Measurements from ENCODE around the gene KDM1B. TPM values are rescaled to one million over a fixed set of nuclear protein-coding genes. Genes with fewer than 3 reads are reported as not detected.

Gene KDM1B
- total and polyA plus RNA-seq, 2 donors (not counting 1 experiment from before 2014, with no cell fraction given), result 12.0 to 26.1 TPM

DNA sequence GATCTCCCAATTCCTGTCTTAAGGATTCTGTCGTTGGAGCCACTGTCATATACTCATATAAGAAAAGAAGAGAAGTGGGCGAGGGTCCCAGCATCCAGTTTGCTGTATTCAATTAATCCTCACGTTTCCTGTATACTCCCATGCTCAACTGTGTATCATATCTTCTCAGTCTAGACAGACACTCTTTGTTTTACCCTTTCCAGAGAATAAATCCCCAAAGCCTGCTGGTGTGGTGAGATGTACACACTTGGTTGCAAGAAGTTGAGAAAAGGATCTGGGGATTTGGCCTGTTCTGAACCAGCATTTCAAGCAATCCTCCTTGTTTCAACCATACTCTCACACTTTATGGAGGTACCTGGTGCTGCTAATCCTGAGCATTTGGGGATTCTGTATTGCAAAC is 3.4 kb upstream of the KDM1B start:
- Histone ChIP-seq H3K9me3 (ENCODE audit: control insufficient read depth, insufficient read depth, low read depth, low read length) (no peaks in the 10 kb centered on the region), H2AFZ (ENCODE audit: low read length) (no peak overlapping the region), H3K27ac (ENCODE audit: insufficient read depth, low read length) (no peak overlapping the region), H3K79me2 (ENCODE audit: control insufficient read depth, insufficient read depth, low read length) (peaks cover 7% of the 10 kb centered on the region), H3K4me1 (ENCODE audit: control insufficient read depth, extremely low read depth, insufficient read depth, low read length) (peaks cover 8% of the 10 kb centered on the region), H4K20me1 (ENCODE audit: control insufficient read depth, extremely low read depth, insufficient read depth, low read length) (no peaks in the 10 kb centered on the region), H3K36me3 (ENCODE audit: control insufficient read depth, insufficient read depth, low read length) (no peaks in the 10 kb centered on the region), H3K4me2 (ENCODE audit: extremely low read depth, insufficient read depth, low read length) (no peak overlapping the region), H3K9ac (ENCODE audit: insufficient read depth, low read length) (no peak overlapping the region), H3K27me3 (ENCODE audit: control insufficient read depth, insufficient read depth, low read length) (no peaks in the 10 kb centered on the region), H3K4me3 (replicated peaks in 1 of 4; ENCODE audit: control extremely low read depth in 1 of 4, insufficient read depth in 1 of 4, low read depth in 3 of 4, low read length in 4 of 4) (no peak overlapping the region)
- DNase-seq (ENCODE audit: low read depth in 2 of 2), result no peak
- TF ChIP-seq, protein P1, sequence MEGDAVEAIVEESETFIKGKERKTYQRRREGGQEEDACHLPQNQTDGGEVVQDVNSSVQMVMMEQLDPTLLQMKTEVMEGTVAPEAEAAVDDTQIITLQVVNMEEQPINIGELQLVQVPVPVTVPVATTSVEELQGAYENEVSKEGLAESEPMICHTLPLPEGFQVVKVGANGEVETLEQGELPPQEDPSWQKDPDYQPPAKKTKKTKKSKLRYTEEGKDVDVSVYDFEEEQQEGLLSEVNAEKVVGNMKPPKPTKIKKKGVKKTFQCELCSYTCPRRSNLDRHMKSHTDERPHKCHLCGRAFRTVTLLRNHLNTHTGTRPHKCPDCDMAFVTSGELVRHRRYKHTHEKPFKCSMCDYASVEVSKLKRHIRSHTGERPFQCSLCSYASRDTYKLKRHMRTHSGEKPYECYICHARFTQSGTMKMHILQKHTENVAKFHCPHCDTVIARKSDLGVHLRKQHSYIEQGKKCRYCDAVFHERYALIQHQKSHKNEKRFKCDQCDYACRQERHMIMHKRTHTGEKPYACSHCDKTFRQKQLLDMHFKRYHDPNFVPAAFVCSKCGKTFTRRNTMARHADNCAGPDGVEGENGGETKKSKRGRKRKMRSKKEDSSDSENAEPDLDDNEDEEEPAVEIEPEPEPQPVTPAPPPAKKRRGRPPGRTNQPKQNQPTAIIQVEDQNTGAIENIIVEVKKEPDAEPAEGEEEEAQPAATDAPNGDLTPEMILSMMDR (conservative IDR thresholded peaks at IDR 0.05 in 1 of 2, IDR thresholded peaks at IDR 0.05 in 1 of 2; ENCODE audit: low read depth in 1 of 2, low read length in 2 of 2), result no peak
- TF ChIP-seq EZH2 (IDR thresholded peaks at IDR 0.05; ENCODE audit: low read length, missing control alignments), result no peak

DNA sequence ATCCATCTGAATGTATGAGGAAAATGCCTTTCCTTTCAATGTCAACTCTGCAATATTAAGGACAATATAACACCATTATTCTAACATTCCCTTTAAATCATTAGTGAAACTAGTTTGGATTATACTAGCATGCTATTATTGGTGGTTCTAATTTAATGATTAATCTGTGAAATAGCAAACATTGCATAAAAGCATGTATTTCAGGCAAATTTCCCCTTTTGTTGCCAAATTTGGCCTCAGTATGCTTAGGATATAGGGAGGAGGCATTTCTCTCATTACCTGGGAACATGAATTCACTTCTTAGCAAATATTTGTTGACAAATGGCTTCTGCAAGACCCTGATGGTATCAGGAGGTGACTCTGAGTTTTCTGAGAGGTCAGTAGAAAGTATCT is 1.9 kb upstream of the KDM1B start:
- TF ChIP-seq EZH2 (IDR thresholded peaks at IDR 0.05; ENCODE audit: low read length, missing control alignments), result no peak
- TF ChIP-seq, protein P1 (conservative IDR thresholded peaks at IDR 0.05 in 1 of 2, IDR thresholded peaks at IDR 0.05 in 1 of 2; ENCODE audit: low read depth in 1 of 2, low read length in 2 of 2), result no peak

DNA sequence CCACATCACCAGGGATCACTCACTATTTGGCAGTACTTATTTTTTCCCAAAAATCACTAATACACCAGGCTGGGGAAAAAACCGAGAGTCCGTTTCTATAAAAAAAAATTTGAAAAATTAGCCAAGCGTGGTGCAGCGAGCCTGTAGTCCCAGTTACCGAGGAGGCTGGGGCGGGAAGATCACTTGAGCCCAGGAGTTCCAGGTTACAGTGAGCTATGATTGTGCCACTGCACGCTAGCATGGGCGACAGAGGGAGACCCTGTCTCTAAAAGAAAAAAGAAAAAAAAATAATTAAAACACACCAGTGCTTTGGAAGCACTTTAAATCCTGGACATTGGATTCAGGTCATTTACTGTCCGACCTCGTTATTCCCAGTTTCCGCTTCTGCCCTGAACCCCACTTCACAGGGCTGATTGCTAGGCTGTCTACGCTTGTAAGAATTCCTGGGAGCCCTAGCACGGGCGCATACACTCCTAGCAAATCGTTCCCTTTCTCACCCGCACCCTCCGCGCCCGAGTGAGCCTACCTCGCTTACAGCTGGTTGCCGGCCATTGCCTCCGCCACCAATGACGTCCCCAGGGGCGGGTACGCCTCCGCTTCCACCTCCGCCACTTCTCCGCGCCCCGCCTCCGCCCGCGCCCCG is 594 bp upstream of the KDM1B start, which contains the start of gene TPMT:
TSS of gene TPMT (minus strand) at position 571 of the 643 bp plus-strand sequence. CDS start 5,950 bp downstream, outside the sequence.
- peak within 1 kb of the TSS; percentile 78 for H3K9ac ChIP-seq (ENCODE audit: insufficient read depth, low read length)
- H2AFZ ChIP-seq (ENCODE audit: low read length), result peak within 1 kb of the TSS; percentile 94
- H3K4me2 ChIP-seq (ENCODE audit: extremely low read depth, insufficient read depth, low read length), result peak within 1 kb of the TSS; percentile 75
- H3K36me3 ChIP-seq (ENCODE audit: control insufficient read depth, insufficient read depth, low read length), result no peaks in the 10 kb centered on the region
- H4K20me1 ChIP-seq (ENCODE audit: control insufficient read depth, extremely low read depth, insufficient read depth, low read length), result no peaks in the 10 kb centered on the region
- DNase-seq (ENCODE audit: low read depth in 2 of 2), result no peak
- peak within 1 kb of the TSS; percentile 92 to 98 (median 92) for H3K4me3 ChIP-seq (replicated peaks in 1 of 4; ENCODE audit: control extremely low read depth in 1 of 4, insufficient read depth in 1 of 4, low read depth in 3 of 4, low read length in 4 of 4)
- H3K27ac ChIP-seq (ENCODE audit: insufficient read depth, low read length), result peak within 1 kb of the TSS; percentile 91
- TF ChIP-seq EZH2 (IDR thresholded peaks at IDR 0.05; ENCODE audit: low read length, missing control alignments), result no peak
- TF ChIP-seq, protein P1 (conservative IDR thresholded peaks at IDR 0.05 in 1 of 2, IDR thresholded peaks at IDR 0.05 in 1 of 2; ENCODE audit: low read depth in 1 of 2, low read length in 2 of 2), result no peak
- H3K9me3 ChIP-seq (ENCODE audit: control insufficient read depth, insufficient read depth, low read depth, low read length), result no peaks in the 10 kb centered on the region
- H3K4me1 ChIP-seq (ENCODE audit: control insufficient read depth, extremely low read depth, insufficient read depth, low read length), result peaks cover 7% of the 10 kb centered on the region
- H3K79me2 ChIP-seq (ENCODE audit: control insufficient read depth, insufficient read depth, low read length), result peaks cover 7% of the 10 kb centered on the region
- no peaks in the 10 kb centered on the region for H3K27me3 ChIP-seq (ENCODE audit: control insufficient read depth, insufficient read depth, low read length)

More for the DNA sequence above, 1.9 kb upstream of the KDM1B start:
- Histone ChIP-seq H3K9me3 (ENCODE audit: control insufficient read depth, insufficient read depth, low read depth, low read length) (no peaks in the 10 kb centered on the region), H3K27ac (ENCODE audit: insufficient read depth, low read length) (peak overlapping the region; percentile 34), H2AFZ (ENCODE audit: low read length) (peak overlapping the region; percentile 6), H3K4me3 (replicated peaks in 1 of 4; ENCODE audit: control extremely low read depth in 1 of 4, insufficient read depth in 1 of 4, low read depth in 3 of 4, low read length in 4 of 4) (peak overlapping the region in 3 of 4 experiments; percentile 15 to 92 (median 89)), H3K27me3 (ENCODE audit: control insufficient read depth, insufficient read depth, low read length) (no peaks in the 10 kb centered on the region), H3K4me1 (ENCODE audit: control insufficient read depth, extremely low read depth, insufficient read depth, low read length) (peaks cover 7% of the 10 kb centered on the region), H3K4me2 (ENCODE audit: extremely low read depth, insufficient read depth, low read length) (peak overlapping the region; percentile 67), H4K20me1 (ENCODE audit: control insufficient read depth, extremely low read depth, insufficient read depth, low read length) (no peaks in the 10 kb centered on the region), H3K79me2 (ENCODE audit: control insufficient read depth, insufficient read depth, low read length) (peaks cover 7% of the 10 kb centered on the region), H3K36me3 (ENCODE audit: control insufficient read depth, insufficient read depth, low read length) (no peaks in the 10 kb centered on the region), H3K9ac (ENCODE audit: insufficient read depth, low read length) (no peak overlapping the region)
- DNase-seq (ENCODE audit: low read depth in 2 of 2), result no peak
